Measurements from ENCODE around the gene LMO7. TPM values are rescaled to one million over a fixed set of nuclear protein-coding genes. Genes with fewer than 3 reads are reported as not detected.

The LMO7 gene
- total and polyA plus RNA-seq, 8 donors: 14.7 to 50.4 (median 29.1) TPM

GRCh38 chr13:75705395-75705794 lies 69.3 kb downstream of the LMO7 start:
- no peaks in the 10 kb centered on the region for H3K36me3 ChIP-seq

GRCh38 chr13:75705908-75706307 lies 69.8 kb downstream of the LMO7 start:
- intact Hi-C loops (cut with DNase I): no loop called here
- TF ChIP-seq CTCF (IDR thresholded peaks at IDR 0.05): no peak
- Histone ChIP-seq H3K27me3 (no peaks in the 10 kb centered on the region), H3K27ac (peak overlapping the region in 2 of 4 donors; percentile 78 to 79), H3K9me3 (no peaks in the 10 kb centered on the region), H3K4me1 (peaks cover 0 to 8% (median 0%) of the 10 kb centered on the region in 3 donors), H3K4me3 (no peak overlapping the region), H3K36me3 (no peaks in the 10 kb centered on the region)
- DNase-seq: no peak
- FAIRE-seq: no peak
- no peak for ATAC-seq

More at GRCh38 chr13:75705395-75705794, 69.3 kb downstream of the LMO7 start:
- no peaks in the 10 kb centered on the region for H3K27me3 ChIP-seq
- no peaks in the 10 kb centered on the region for H3K9me3 ChIP-seq
- peaks cover 0 to 8% (median 0%) of the 10 kb centered on the region in 3 donors for H3K4me1 ChIP-seq
- ATAC-seq: peak; percentile 55 to 85 (median 61)
- FAIRE-seq: peak; percentile 70
- no peak for TF ChIP-seq CTCF (IDR thresholded peaks at IDR 0.05)
- H3K27ac ChIP-seq: peak overlapping the region; percentile 6 to 79 (median 48)
- intact Hi-C loops (cut with DNase I): no loop called here
- no peak for DNase-seq
- 25 to 46% methylated on average over 1 of the region's 1 CpG for WGBS, 2 donors
- no peak overlapping the region for H3K4me3 ChIP-seq

DNA sequence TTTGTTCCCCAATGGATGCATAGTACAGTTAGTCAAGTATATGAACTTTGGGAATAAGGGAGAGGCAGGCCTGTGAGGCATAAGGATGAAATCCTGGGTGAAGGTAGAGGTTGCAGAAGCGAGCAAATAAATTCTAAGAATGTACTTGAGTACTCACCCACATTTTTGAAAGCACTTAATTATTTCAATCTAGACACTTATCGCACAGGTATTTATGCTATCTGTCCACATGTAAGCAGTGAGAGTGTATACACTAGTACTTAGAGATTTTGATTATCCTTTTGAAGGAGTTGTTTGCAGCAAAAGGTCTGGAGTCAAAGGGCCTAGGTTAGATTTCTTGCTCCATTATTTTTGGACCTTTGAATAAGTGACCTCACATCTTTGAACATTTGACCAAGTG lies 77.7 kb downstream of the LMO7 start:
- H3K36me3 ChIP-seq: no peaks in the 10 kb centered on the region
- FAIRE-seq (no peak), ATAC-seq (no peak), DNase-seq (no peak)
- peaks cover 0 to 4% (median 0%) of the 10 kb centered on the region in 3 donors for H3K4me1 ChIP-seq
- H3K27me3 ChIP-seq: no peaks in the 10 kb centered on the region
- WGBS, 2 donors: 91 to 95% methylated on average over 2 of the region's 2 CpGs
- no peak for TF ChIP-seq CTCF (IDR thresholded peaks at IDR 0.05)
- no peaks in the 10 kb centered on the region for H3K9me3 ChIP-seq
- intact Hi-C loops (cut with DNase I): no loop called here
- H3K27ac ChIP-seq: no peak overlapping the region
- H3K4me3 ChIP-seq: no peak overlapping the region

GRCh38 chr13:75715601-75716523 lies 79.7 kb downstream of the LMO7 start:
- H3K27ac ChIP-seq: no peak overlapping the region
- intact Hi-C loops (cut with DNase I): no loop called here
- DNase-seq (no peak), FAIRE-seq (no peak), ATAC-seq (peak in 3 of 4 donors; percentile 31 to 58 (median 40))
- WGBS, 2 donors: 62 to 64% methylated on average over 6 of the region's 6 CpGs
- TF ChIP-seq CTCF (IDR thresholded peaks at IDR 0.05): no peak
- H3K4me1 ChIP-seq: peaks cover 0 to 4% (median 0%) of the 10 kb centered on the region in 3 donors
- no peaks in the 10 kb centered on the region for H3K27me3 ChIP-seq
- H3K9me3 ChIP-seq: no peaks in the 10 kb centered on the region
- no peaks in the 10 kb centered on the region for H3K36me3 ChIP-seq
- no peak overlapping the region for H3K4me3 ChIP-seq

DNA sequence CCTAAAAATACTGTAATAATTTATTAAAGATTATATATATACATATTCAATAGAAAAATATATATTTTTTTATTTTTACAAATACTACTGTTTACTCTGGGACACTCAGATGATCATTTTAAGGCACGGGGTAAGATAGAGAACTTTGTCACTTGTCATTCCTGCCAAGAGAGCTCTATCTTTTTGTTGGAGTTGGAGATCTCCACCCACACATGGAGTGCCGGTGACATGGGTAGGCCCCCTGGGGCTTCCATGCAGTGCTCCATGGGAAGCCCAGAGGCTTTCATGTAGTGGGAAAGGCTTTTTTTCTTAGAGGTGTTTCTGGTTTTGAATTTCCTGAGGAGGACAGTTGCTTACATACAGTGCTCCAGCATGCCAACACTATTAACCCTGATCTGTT lies 81.4 kb downstream of the LMO7 start:
- 86% methylated on average over 2 of the region's 2 CpGs for WGBS, 2 donors

More for the DNA sequence above, 81.4 kb downstream of the LMO7 start:
- intact Hi-C loops (cut with DNase I): no loop called here
- ATAC-seq (no peak), FAIRE-seq (no peak), DNase-seq (no peak)
- Histone ChIP-seq H3K9me3 (no peaks in the 10 kb centered on the region), H3K4me3 (no peak overlapping the region), H3K27me3 (no peaks in the 10 kb centered on the region), H3K36me3 (no peaks in the 10 kb centered on the region), H3K4me1 (peaks cover 0 to 4% (median 0%) of the 10 kb centered on the region in 3 donors), H3K27ac (no peak overlapping the region)
- no peak for TF ChIP-seq CTCF (IDR thresholded peaks at IDR 0.05)

Measured in pancreas (tissue), 10 donors.